ENCODE results near the gene CCDC77.
A peak's percentile ranks its signal among the peaks of the same experiment; 100 is the strongest.
"Not testable (repeated sequence)": the region's sequence is repeated elsewhere in the genome, so short reads cannot be mapped to it uniquely, and the experiment has no call there.

The CCDC77 gene

DNA sequence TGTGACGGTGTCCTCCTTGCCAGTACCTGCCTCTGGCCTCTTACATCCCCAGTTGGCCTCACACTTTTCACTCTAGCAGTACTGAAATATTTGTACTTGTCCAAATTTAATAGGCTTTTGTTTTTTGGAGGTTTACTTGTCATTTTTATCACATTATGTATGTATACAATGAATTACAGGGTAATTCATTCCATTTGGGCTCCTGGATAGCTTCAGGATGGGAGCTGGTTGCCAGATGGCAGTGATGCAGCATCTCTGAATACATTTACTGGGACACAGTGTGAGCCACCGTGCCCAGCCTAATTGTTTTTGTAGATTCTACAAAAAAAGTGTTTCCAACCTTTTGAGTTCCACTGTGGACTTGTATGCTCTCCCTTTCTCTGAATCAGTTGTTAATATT lies 13.4 kb downstream of the CCDC77 start:
- ChIA-PET POLR2A (no interaction called here), CTCF (no interaction called here)
- H3K36me3 ChIP-seq (ENCODE audit: control insufficient read depth in 4 of 4, insufficient read depth in 4 of 4, low read length in 3 of 4) = peaks cover 18 to 47% (median 35%) of the 10 kb centered on the region in 4 experiments
- H3K4me3 ChIP-seq (ENCODE audit: control insufficient read depth in 1 of 7, extremely low read depth in 1 of 7, insufficient read depth in 4 of 7, low read depth in 2 of 7, low read length in 6 of 7) = no peak overlapping the region
- H3K27me3 ChIP-seq (replicated peaks in 2 of 5; ENCODE audit: control insufficient read depth in 4 of 5, insufficient read depth in 5 of 5, low read length in 4 of 5) = no peaks in the 10 kb centered on the region
- WGBS (ENCODE audit: insufficient coverage) = 100% methylated on average over 2 of the region's 2 CpGs
- H3K27ac ChIP-seq (ENCODE audit: insufficient read depth in 1 of 2, low read depth in 1 of 2, low read length in 2 of 2, poor library complexity in 1 of 2, severe bottlenecking in 2 of 2) = no peak overlapping the region
- no peaks in the 10 kb centered on the region for H3K9me3 ChIP-seq (ENCODE audit: control extremely low read depth in 1 of 5, control insufficient read depth in 4 of 5, insufficient read depth in 2 of 5, low read depth in 1 of 5, low read length in 4 of 5)
- no peak for DNase-seq
- no peaks in the 10 kb centered on the region for H3K4me1 ChIP-seq (ENCODE audit: control extremely low read depth in 1 of 4, control insufficient read depth in 4 of 4, insufficient read depth in 4 of 4, low read length in 3 of 4)

DNA sequence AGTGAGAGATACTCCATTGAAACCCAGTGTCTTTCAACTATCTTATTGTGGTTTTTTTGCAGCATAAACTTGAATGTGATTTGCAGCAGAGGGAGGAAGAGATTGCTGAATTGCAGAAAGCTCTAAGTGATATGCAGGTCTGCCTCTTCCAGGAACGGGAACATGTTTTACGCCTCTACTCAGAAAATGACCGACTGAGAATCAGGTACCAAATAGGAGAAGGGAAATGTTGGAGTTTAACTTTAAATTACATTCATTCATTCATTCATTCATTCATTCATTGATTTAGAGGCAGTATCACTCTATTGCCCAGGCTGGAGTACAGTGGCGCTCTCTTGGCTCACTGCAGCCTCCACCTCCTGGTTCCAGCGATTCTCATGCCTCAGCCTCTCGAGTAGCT lies 17.0 kb downstream of the CCDC77 start:
- 100% methylated on average over 2 of the region's 6 CpGs for WGBS (ENCODE audit: insufficient coverage)
- H3K4me3 ChIP-seq (ENCODE audit: control insufficient read depth in 1 of 7, extremely low read depth in 1 of 7, insufficient read depth in 4 of 7, low read depth in 2 of 7, low read length in 6 of 7) = no peak overlapping the region
- no peak overlapping the region for H3K27ac ChIP-seq (ENCODE audit: insufficient read depth in 1 of 2, low read depth in 1 of 2, low read length in 2 of 2, poor library complexity in 1 of 2, severe bottlenecking in 2 of 2)
- no peak for DNase-seq
- H3K9me3 ChIP-seq (ENCODE audit: control extremely low read depth in 1 of 5, control insufficient read depth in 4 of 5, insufficient read depth in 2 of 5, low read depth in 1 of 5, low read length in 4 of 5) = no peaks in the 10 kb centered on the region
- no peaks in the 10 kb centered on the region for H3K27me3 ChIP-seq (replicated peaks in 2 of 5; ENCODE audit: control insufficient read depth in 4 of 5, insufficient read depth in 5 of 5, low read length in 4 of 5)
- H3K4me1 ChIP-seq (ENCODE audit: control extremely low read depth in 1 of 4, control insufficient read depth in 4 of 4, insufficient read depth in 4 of 4, low read length in 3 of 4) = no peaks in the 10 kb centered on the region
- H3K36me3 ChIP-seq (ENCODE audit: control insufficient read depth in 4 of 4, insufficient read depth in 4 of 4, low read length in 3 of 4) = peaks cover 13 to 41% (median 24%) of the 10 kb centered on the region in 4 experiments
- POLR2A ChIA-PET = interaction anchor here (0.6 kb wide), 1 partner anchor 1144 kb away, joined by 4 read pairs; no protein-coding TSS in a partner anchor
- CTCF ChIA-PET = no interaction called here

DNA sequence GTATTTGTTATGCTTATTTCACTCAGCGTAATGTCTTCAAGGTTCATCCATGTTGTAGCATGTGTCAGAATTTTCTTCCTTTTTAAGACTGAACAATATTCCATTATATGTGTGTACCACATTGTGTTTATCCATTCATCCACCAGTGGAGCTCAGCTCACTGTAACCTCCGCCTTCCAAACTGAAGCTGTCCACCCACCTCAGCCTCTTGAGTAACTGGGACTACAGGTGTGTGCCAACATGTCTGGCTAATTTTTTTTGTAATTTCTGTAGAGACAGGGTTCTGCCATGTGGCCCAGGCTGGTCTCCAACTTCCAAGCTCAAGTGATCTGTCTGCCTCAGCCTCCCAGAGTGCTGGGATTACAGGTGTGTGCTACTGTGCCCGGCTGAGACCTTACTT lies 21.1 kb downstream of the CCDC77 start:
- Histone ChIP-seq H3K36me3 (ENCODE audit: control insufficient read depth in 4 of 4, insufficient read depth in 4 of 4, low read length in 3 of 4) (peaks cover 12 to 34% (median 24%) of the 10 kb centered on the region in 4 experiments), H3K27ac (ENCODE audit: insufficient read depth in 1 of 2, low read depth in 1 of 2, low read length in 2 of 2, poor library complexity in 1 of 2, severe bottlenecking in 2 of 2) (no peak overlapping the region), H3K4me3 (ENCODE audit: control insufficient read depth in 1 of 7, extremely low read depth in 1 of 7, insufficient read depth in 4 of 7, low read depth in 2 of 7, low read length in 6 of 7) (no peak overlapping the region), H3K4me1 (ENCODE audit: control extremely low read depth in 1 of 4, control insufficient read depth in 4 of 4, insufficient read depth in 4 of 4, low read length in 3 of 4) (no peaks in the 10 kb centered on the region), H3K9me3 (ENCODE audit: control extremely low read depth in 1 of 5, control insufficient read depth in 4 of 5, insufficient read depth in 2 of 5, low read depth in 1 of 5, low read length in 4 of 5) (no peaks in the 10 kb centered on the region), H3K27me3 (replicated peaks in 2 of 5; ENCODE audit: control insufficient read depth in 4 of 5, insufficient read depth in 5 of 5, low read length in 4 of 5) (no peaks in the 10 kb centered on the region)
- WGBS (ENCODE audit: insufficient coverage) = no CpG with 5 or more reads among the region's 3 CpGs
- ChIA-PET POLR2A (no interaction called here), CTCF (no interaction called here)
- no peak for DNase-seq

DNA sequence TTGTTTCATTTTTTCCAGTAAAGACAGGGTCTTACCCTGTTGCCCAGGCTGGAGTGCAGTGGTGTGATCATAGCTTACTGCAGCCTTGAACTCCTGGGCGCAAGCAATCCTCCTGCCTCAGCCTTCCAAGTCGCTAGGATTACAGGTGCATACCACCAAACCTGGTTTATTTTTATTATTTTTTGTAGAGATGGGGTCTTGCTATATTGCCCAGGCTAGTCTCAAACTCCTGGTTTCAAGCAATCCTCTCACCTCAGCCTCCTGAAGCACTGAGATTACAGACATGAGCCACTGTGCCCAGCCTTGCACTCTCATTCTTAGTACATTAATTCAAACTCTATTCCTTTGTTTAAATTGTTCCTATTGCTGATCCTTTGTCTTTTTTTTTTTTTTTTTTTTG lies 34.3 kb downstream of the CCDC77 start:
- DNase-seq; H3K4me3 ChIP-seq (ENCODE audit: control insufficient read depth in 1 of 7, extremely low read depth in 1 of 7, insufficient read depth in 4 of 7, low read depth in 2 of 7, low read length in 6 of 7); H3K9me3 ChIP-seq (ENCODE audit: control extremely low read depth in 1 of 5, control insufficient read depth in 4 of 5, insufficient read depth in 2 of 5, low read depth in 1 of 5, low read length in 4 of 5); H3K27ac ChIP-seq (ENCODE audit: insufficient read depth in 1 of 2, low read depth in 1 of 2, low read length in 2 of 2, poor library complexity in 1 of 2, severe bottlenecking in 2 of 2); H3K27me3 ChIP-seq (replicated peaks in 2 of 5; ENCODE audit: control insufficient read depth in 4 of 5, insufficient read depth in 5 of 5, low read length in 4 of 5); H3K4me1 ChIP-seq (ENCODE audit: control extremely low read depth in 1 of 4, control insufficient read depth in 4 of 4, insufficient read depth in 4 of 4, low read length in 3 of 4); POLR2A ChIA-PET: not testable (repeated sequence)
- CTCF ChIA-PET = interaction anchor here (0.6 to 0.7 kb wide), 2 partner anchors 12 to 55 kb away, joined by 3 read pairs; no protein-coding TSS in a partner anchor
- peaks cover 22 to 60% (median 35%) of the 10 kb centered on the region in 4 experiments for H3K36me3 ChIP-seq (ENCODE audit: control insufficient read depth in 4 of 4, insufficient read depth in 4 of 4, low read length in 3 of 4)
- WGBS (ENCODE audit: insufficient coverage) = 100% methylated on average over 1 of the region's 2 CpGs

DNA sequence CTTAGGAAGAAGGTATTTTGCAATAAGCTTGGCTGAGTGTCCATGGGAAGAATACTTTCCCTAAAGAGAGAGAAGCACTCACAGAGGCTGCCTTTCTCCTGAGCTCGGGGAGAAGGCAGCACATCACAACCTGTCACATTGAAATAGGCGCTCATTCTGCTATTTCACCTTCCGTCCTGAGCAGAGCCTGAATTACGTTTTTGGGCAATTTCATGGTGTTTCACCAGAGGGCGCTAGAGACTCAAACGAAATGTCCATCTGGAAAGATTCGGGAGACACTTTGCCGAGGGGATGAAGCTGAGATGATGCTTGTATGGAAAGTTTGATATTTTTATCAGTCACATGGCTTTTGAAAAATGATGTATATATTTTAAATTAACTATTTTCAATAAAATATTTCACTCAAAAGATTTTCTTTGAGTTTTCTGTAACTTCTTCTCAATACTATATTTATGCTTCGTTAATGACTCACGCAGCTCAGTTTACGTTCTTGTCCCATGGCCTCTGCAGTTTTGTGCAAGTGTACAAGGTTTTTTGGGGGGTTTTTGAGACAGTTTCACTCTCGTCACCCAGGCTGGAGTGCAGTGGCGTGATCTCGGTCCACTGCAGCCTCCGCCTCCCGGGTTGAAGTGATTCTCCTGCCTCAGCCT lies 40.9 kb downstream of the CCDC77 start:
- Histone ChIP-seq H3K4me1 (ENCODE audit: control extremely low read depth in 1 of 4, control insufficient read depth in 4 of 4, insufficient read depth in 4 of 4, low read length in 3 of 4) (no peaks in the 10 kb centered on the region), H3K27me3 (replicated peaks in 2 of 5; ENCODE audit: control insufficient read depth in 4 of 5, insufficient read depth in 5 of 5, low read length in 4 of 5) (peaks cover 0 to 2% (median 0%) of the 10 kb centered on the region in 5 experiments), H3K36me3 (ENCODE audit: control insufficient read depth in 4 of 4, insufficient read depth in 4 of 4, low read length in 3 of 4) (peaks cover 5 to 30% (median 16%) of the 10 kb centered on the region in 4 experiments), H3K27ac (ENCODE audit: insufficient read depth in 1 of 2, low read depth in 1 of 2, low read length in 2 of 2, poor library complexity in 1 of 2, severe bottlenecking in 2 of 2) (no peak overlapping the region), H3K9me3 (ENCODE audit: control extremely low read depth in 1 of 5, control insufficient read depth in 4 of 5, insufficient read depth in 2 of 5, low read depth in 1 of 5, low read length in 4 of 5) (no peaks in the 10 kb centered on the region), H3K4me3 (ENCODE audit: control insufficient read depth in 1 of 7, extremely low read depth in 1 of 7, insufficient read depth in 4 of 7, low read depth in 2 of 7, low read length in 6 of 7) (no peak overlapping the region)
- WGBS (ENCODE audit: insufficient coverage) = 51% methylated on average over 11 of the region's 16 CpGs
- ChIA-PET POLR2A (interaction anchor here (0.6 kb wide), 1 partner anchor 100 kb away, joined by 3 read pairs; no protein-coding TSS in a partner anchor), CTCF (interaction anchor here (1.0 to 5.0 kb wide), 13 partner anchors 10 to 128 kb away, joined by 3 to 34 read pairs (median 4); partner anchors contain the start of gene CCDC77)
- peak; percentile 34 to 57 (median 47) for DNase-seq

DNA sequence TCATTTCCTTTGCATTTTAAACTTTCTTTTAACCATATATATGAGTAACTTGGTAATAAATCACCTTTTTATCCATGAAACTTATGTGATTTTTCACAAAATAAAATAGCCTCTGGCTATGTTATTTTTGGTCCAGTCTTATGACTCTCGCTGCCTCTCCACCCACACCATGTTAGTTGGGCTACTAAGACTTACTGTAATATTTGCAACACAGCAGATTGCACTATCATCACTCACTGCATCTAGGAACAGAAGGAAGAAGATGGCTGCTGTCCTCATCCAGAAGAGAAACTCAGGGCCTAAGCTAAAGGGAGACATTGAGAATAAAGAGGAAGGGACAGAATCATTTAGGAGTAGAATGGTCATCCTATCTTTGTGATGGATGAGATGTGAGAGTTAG lies 45.7 kb downstream of the CCDC77 start:
- Histone ChIP-seq H3K27ac (ENCODE audit: insufficient read depth in 1 of 2, low read depth in 1 of 2, low read length in 2 of 2, poor library complexity in 1 of 2, severe bottlenecking in 2 of 2) (no peak overlapping the region), H3K36me3 (ENCODE audit: control insufficient read depth in 4 of 4, insufficient read depth in 4 of 4, low read length in 3 of 4) (peaks cover 0 to 4% (median 0%) of the 10 kb centered on the region in 4 experiments), H3K9me3 (ENCODE audit: control extremely low read depth in 1 of 5, control insufficient read depth in 4 of 5, insufficient read depth in 2 of 5, low read depth in 1 of 5, low read length in 4 of 5) (no peaks in the 10 kb centered on the region), H3K4me3 (ENCODE audit: control insufficient read depth in 1 of 7, extremely low read depth in 1 of 7, insufficient read depth in 4 of 7, low read depth in 2 of 7, low read length in 6 of 7) (no peak overlapping the region), H3K4me1 (ENCODE audit: control extremely low read depth in 1 of 4, control insufficient read depth in 4 of 4, insufficient read depth in 4 of 4, low read length in 3 of 4) (no peaks in the 10 kb centered on the region), H3K27me3 (replicated peaks in 2 of 5; ENCODE audit: control insufficient read depth in 4 of 5, insufficient read depth in 5 of 5, low read length in 4 of 5) (peaks cover 0 to 12% (median 2%) of the 10 kb centered on the region in 5 experiments)
- WGBS (ENCODE audit: insufficient coverage) = 100% methylated on average over 1 of the region's 1 CpG
- ChIA-PET CTCF (interaction anchor here (0.5 to 12.2 kb wide), 3 partner anchors 92 to 1251 kb away, joined by 3 to 132 read pairs (median 31); no protein-coding TSS in a partner anchor), POLR2A (no interaction called here)
- no peak for DNase-seq

DNA sequence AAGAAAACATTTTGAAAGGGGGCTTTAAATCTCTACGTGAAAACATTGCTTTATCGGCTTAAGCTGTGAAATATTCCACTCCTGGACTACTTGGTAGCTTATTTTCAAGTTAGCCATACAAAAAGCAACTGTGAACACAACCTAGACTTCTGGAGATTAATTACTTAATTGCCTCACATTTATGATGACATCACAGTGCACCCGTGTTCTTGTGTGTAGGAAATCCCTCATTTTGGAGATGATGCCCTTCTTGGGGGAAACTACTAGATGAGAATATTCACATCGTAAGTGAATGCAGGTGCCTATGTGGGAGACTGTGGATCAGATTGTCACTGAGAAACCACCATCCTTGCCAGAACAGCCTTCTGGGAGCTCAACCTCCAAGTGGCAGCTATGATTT lies 47.8 kb downstream of the CCDC77 start:
- WGBS (ENCODE audit: insufficient coverage) = 95% methylated on average over 2 of the region's 4 CpGs
- CTCF ChIA-PET = interaction anchor here (1.1 to 12.2 kb wide), 6 partner anchors 9 to 103 kb away, joined by 3 to 132 read pairs (median 4); no protein-coding TSS in a partner anchor
- no peak for DNase-seq
- H3K4me1 ChIP-seq (ENCODE audit: control extremely low read depth in 1 of 4, control insufficient read depth in 4 of 4, insufficient read depth in 4 of 4, low read length in 3 of 4) = no peaks in the 10 kb centered on the region
- POLR2A ChIA-PET = interaction anchor here (0.8 kb wide), 1 partner anchor 1572 kb away, joined by 4 read pairs; no protein-coding TSS in a partner anchor
- H3K9me3 ChIP-seq (ENCODE audit: control extremely low read depth in 1 of 5, control insufficient read depth in 4 of 5, insufficient read depth in 2 of 5, low read depth in 1 of 5, low read length in 4 of 5) = peaks cover 0 to 4% (median 0%) of the 10 kb centered on the region in 5 experiments
- no peak overlapping the region for H3K27ac ChIP-seq (ENCODE audit: insufficient read depth in 1 of 2, low read depth in 1 of 2, low read length in 2 of 2, poor library complexity in 1 of 2, severe bottlenecking in 2 of 2)
- H3K36me3 ChIP-seq (ENCODE audit: control insufficient read depth in 4 of 4, insufficient read depth in 4 of 4, low read length in 3 of 4) = no peaks in the 10 kb centered on the region
- no peak overlapping the region for H3K4me3 ChIP-seq (ENCODE audit: control insufficient read depth in 1 of 7, extremely low read depth in 1 of 7, insufficient read depth in 4 of 7, low read depth in 2 of 7, low read length in 6 of 7)
- H3K27me3 ChIP-seq (replicated peaks in 2 of 5; ENCODE audit: control insufficient read depth in 4 of 5, insufficient read depth in 5 of 5, low read length in 4 of 5) = peaks cover 0 to 24% (median 2%) of the 10 kb centered on the region in 5 experiments

Measured in common myeloid progenitor, CD34-positive (primary cell).